ENCODE data around the gene NEK6. TPM values are rescaled to one million over a fixed set of nuclear protein-coding genes. Genes with fewer than 3 reads are reported as not detected.

NEK6 gene
- total and polyA plus RNA-seq, 2 of the 8 experiments (the other 6 are each of a cell fraction or from before 2014, with no cell fraction given) = 17.7 to 19.7 TPM

DNA sequence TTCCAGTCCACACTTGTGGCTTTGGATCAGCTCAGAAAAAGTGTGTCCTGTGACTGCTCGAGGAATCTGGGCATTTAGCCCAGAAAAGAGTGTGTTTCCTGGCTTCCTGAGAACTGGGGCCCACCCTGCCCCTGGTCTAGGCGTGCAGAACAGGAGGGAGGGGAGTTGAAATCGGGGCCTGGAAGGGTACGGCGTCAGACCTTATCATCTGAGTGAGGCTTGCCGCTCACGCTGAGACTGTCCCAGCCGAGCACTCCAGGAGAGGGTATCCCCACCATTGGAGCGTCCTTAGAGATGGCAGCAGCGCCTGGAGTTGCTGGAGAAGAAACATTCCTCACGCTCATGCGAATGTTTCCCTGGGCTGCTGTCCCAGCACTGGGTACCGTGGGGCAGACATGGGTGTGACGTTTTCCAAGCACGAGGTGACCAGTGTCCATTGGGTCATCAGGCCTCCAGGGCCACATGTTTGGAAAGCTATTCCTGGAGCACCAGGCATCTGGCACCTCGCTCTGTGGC lies 22.5 kb downstream of the NEK6 start (continued):
- TF ChIP-seq POLR2AphosphoS5 (IDR thresholded peaks at IDR 0.05; ENCODE audit: low read depth, low read length) (no peak), RAD21 (IDR thresholded peaks at IDR 0.05 in 1 of 2, conservative IDR thresholded peaks at IDR 0.05 in 1 of 2; ENCODE audit: low read depth in 2 of 2, low read length in 2 of 2) (no peak), SAP30 (IDR thresholded peaks at IDR 0.05; ENCODE audit: insufficient read depth, insufficient replicate concordance, low read length) (no peak), SP1 (IDR thresholded peaks at IDR 0.05; ENCODE audit: low read depth, low read length) (no peak)

Data from H1 (cell line).